Gastroesophageal sphincter (tissue), 3 donors: ENCODE measurements around the gene GGPS1.
A peak's percentile ranks its signal among the peaks of the same experiment; 100 is the strongest.

Source experiments
- CTCF ChIP-seq, 4 experiments: fragments of 200-600 bp in 2 of 4; fragments of 450-650 bp in 2 of 4; sonication (generic) in 1 of 4; IDR thresholded peaks; one replicate each; pipeline ENCODE4 v1.5.1; 2017 to 2019; ENCODE audit warnings: antibody characterized with exemption in 4 of 4, mild to moderate bottlenecking in 2 of 4, moderate library complexity in 2 of 4
- POLR2A ChIP-seq, 2 donors: fragments of 450-650 bp; IDR thresholded peaks; one replicate each; pipeline ENCODE4 v1.6.1; 2017; ENCODE audit warnings: antibody characterized with exemption in 2 of 2, mild to moderate bottlenecking in 2 of 2, moderate library complexity in 1 of 2
- POLR2AphosphoS5 ChIP-seq: sonication (generic); formaldehyde crosslinking; IDR thresholded peaks from one replicate; pipeline ENCODE4 v1.6.1; 2017; ENCODE audit warnings: antibody characterized with exemption

DNA sequence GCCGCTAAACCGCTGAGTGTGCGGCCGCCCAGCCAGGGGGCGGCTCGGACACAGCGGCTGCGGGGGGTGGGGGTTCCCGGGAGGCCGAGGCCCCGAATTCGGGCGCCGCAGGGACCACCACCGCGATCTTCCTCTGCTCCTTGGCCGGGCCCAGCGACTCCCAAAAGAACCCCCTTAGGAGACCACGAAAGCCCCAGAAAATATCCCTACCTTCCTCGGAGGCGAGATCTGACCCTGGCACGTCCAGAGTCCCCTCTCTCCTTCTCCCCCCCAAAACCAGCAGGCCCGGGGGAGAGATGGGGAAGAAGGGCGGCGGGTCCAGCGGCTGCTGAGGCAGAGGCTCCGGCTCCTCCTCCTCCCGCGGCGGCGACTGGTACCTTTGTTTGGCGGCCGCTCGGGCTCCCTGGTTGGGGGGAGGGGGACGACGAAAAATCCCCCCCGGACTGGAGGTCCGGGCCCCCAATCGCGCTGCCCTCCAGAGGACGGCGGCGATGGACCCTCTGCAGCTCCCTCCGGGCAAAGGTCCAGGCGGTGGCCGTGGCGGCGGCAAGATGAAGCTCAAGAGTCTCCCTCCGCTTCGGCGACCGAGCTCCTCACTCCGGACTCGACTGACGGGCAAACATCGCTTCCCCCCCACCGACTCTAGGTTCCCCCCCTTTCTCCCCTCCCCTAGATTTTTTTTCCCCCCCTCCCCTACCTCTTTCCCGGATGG is 655 bp upstream of the GGPS1 start, which contains the start of gene ARID4B:
- TF ChIP-seq CTCF (IDR thresholded peaks at IDR 0.05), result no peak
- peak; percentile 72 to 75 for TF ChIP-seq POLR2A (IDR thresholded peaks at IDR 0.05)
- TF ChIP-seq POLR2AphosphoS5, result peak; percentile 81
